Right lobe of liver (tissue), 6 donors: ENCODE measurements around the gene NPEPL1. TPM values are rescaled to one million over a fixed set of nuclear protein-coding genes. Genes with fewer than 3 reads are reported as not detected.

Experiments
- ATAC-seq, 4 donors: fragments of 200-7000 bp; cut with Tn5 transposase; one replicate each; pipeline ENCODE4 v1.9.1; 2020; ENCODE audit warnings: mild to moderate bottlenecking in 4 of 4, moderate library complexity in 4 of 4
- DNase-seq, 3 donors: peaks; one replicate each; pipeline ENCODE4 v3.0.0-alpha.2; 2020
- H3K27ac ChIP-seq, 3 donors: fragments of 200-600 bp; one replicate each; pipeline ENCODE4 v1.8.0; 2022
- H3K27me3 ChIP-seq, 2 donors: fragments of 200-600 bp; one replicate each; pipeline ENCODE4 v1.8.0; 2022
- H3K36me3 ChIP-seq, 4 donors: fragments of 200-600 bp; sonication (generic) in 1 of 4; one replicate each; pipeline versions ENCODE4 v1.5.1 to v1.8.0; 2017 to 2022; ENCODE audit warnings: control low read depth in 1 of 4
- H3K4me1 ChIP-seq, 4 donors: fragments of 200-600 bp; sonication (generic) in 1 of 4; one replicate each; pipeline versions ENCODE4 v1.5.1 to v1.8.0; 2017 to 2022; ENCODE audit warnings: control low read depth in 1 of 4
- H3K4me3 ChIP-seq, 3 donors: fragments of 200-600 bp; one replicate each; pipeline ENCODE4 v1.8.0; 2022
- H3K9me3 ChIP-seq, 4 donors: fragments of 200-600 bp; sonication (generic) in 1 of 4; one replicate each; pipeline versions ENCODE4 v1.5.1 to v1.8.0; 2017 to 2022; ENCODE audit warnings: control low read depth in 1 of 4
- POLR2A ChIP-seq: fragments of 450-650 bp; IDR thresholded peaks from one replicate; pipeline ENCODE4 v1.6.1; 2017; ENCODE audit warnings: antibody characterized with exemption, mild to moderate bottlenecking
- WGBS: methylation state at CpG from one replicate; pipeline ENCODE4 v1.1.6; 2018; ENCODE audit warnings: low coverage, low lambda C conversion rate; ENCODE audit not compliant: insufficient coverage; ENCODE audit errors: missing lambda C conversion rate; 5-methylcytosine and 5-hydroxymethylcytosine counted together
- intact Hi-C, 2 donors: fragments of 100-400 bp; cut with DNase I; formaldehyde crosslinking; loops; one replicate each; pipeline versions ENCODE4 v1.11.2 to v1.14.1; 2022
- total RNA-seq, 6 experiments: library from RNA; depleted of rRNA in 2 of 6; stranded (reverse); fragments of >200 nt in 2 of 6; fragmentation: NEBNext Ultra II Directional in 3 of 6; extraction: Animal tissue kit (Norgen Biotek cat#: 25700) in 3 of 6; gene quantifications; one replicate each; pipeline versions ENCODE4 v1.1.0 to v1.2.4, GENCODE V29; 2016 to 2023
- TF ChIP-seq, protein P1 (sequence below), 4 donors: fragments of 200-600 bp in 3 of 4; fragments of 450-650 bp in 1 of 4; IDR thresholded peaks; one replicate each; pipeline versions ENCODE4 v1.5.1 to v1.8.0; 2016 to 2022; ENCODE audit warnings: antibody characterized with exemption in 4 of 4, mild to moderate bottlenecking in 2 of 4
- donor health status: DM: no; HTN: yes; CAD: no.
- donor health status: DM: no; HTN: no; CAD: no.
- donor health status: DM: no; HTN: no; CAD: no.
- donor health status: DM: no; HTN: yes; CAD: no.
- donor health status: DM: no; HTN: yes; CAD: no.

The NPEPL1 gene
- total RNA-seq, 6 experiments from 2014 or later, result 7.7 to 13.9 (median 10.1) TPM

DNA sequence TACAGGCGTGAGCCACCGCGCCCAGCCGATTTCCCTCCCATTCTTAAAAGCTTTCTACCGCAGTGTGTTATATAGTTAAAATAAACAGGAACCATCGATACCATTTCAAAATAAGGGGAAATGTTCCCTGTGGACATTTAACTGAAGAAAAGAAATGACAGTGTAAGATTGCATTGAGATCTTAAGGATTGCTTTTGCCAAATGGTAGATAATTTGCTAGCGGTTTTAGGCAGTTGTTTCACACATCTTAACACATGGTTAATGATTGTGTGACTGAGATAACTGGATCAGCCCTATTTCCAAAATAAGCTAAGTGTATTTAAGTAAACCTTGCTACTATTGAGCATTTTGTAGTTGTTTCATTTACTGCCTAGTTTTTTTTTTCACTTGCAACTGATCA lies 25.9 kb upstream of the NPEPL1 start:
- Histone ChIP-seq H3K27ac (no peak overlapping the region), H3K27me3 (no peaks in the 10 kb centered on the region), H3K4me3 (no peak overlapping the region), H3K9me3 (no peaks in the 10 kb centered on the region), H3K36me3 (peaks cover 2 to 39% (median 8%) of the 10 kb centered on the region in 4 donors), H3K4me1 (no peaks in the 10 kb centered on the region)
- no peak for DNase-seq
- intact Hi-C loops, result no loop called here
- WGBS, result 83% methylated on average over 7 of the region's 7 CpGs
- ATAC-seq, result no peak
- TF ChIP-seq, protein P1, sequence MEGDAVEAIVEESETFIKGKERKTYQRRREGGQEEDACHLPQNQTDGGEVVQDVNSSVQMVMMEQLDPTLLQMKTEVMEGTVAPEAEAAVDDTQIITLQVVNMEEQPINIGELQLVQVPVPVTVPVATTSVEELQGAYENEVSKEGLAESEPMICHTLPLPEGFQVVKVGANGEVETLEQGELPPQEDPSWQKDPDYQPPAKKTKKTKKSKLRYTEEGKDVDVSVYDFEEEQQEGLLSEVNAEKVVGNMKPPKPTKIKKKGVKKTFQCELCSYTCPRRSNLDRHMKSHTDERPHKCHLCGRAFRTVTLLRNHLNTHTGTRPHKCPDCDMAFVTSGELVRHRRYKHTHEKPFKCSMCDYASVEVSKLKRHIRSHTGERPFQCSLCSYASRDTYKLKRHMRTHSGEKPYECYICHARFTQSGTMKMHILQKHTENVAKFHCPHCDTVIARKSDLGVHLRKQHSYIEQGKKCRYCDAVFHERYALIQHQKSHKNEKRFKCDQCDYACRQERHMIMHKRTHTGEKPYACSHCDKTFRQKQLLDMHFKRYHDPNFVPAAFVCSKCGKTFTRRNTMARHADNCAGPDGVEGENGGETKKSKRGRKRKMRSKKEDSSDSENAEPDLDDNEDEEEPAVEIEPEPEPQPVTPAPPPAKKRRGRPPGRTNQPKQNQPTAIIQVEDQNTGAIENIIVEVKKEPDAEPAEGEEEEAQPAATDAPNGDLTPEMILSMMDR (IDR thresholded peaks at IDR 0.05), result no peak
- TF ChIP-seq POLR2A, result no peak

DNA sequence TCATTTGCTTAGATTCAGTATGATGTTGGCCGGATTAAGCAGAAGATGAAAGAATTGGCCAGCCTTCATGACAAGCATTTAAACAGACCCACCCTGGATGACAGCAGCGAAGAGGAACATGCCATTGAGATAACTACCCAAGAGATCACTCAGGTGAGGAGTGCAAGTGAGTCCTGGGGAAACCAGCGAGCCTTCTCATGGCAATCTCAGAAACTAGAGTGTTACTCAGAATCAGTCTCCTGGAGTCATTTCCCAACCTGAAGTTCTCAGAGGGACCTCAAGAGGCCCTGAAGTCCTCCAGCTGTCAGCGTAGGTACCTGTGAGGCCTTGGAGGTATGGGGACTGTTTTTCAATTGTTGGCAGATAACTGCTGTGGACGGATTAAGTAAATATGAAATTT lies 24.6 kb upstream of the NPEPL1 start:
- no peaks in the 10 kb centered on the region for H3K4me1 ChIP-seq
- no peak for TF ChIP-seq POLR2A
- TF ChIP-seq, protein P1 (IDR thresholded peaks at IDR 0.05), result no peak
- DNase-seq (no peak), ATAC-seq (no peak)
- H3K4me3 ChIP-seq, result no peak overlapping the region
- 92% methylated on average over 5 of the region's 5 CpGs for WGBS
- H3K9me3 ChIP-seq, result no peaks in the 10 kb centered on the region
- intact Hi-C loops, result no loop called here
- no peak overlapping the region for H3K27ac ChIP-seq
- peaks cover 3 to 43% (median 9%) of the 10 kb centered on the region in 4 donors for H3K36me3 ChIP-seq
- H3K27me3 ChIP-seq, result no peaks in the 10 kb centered on the region

DNA sequence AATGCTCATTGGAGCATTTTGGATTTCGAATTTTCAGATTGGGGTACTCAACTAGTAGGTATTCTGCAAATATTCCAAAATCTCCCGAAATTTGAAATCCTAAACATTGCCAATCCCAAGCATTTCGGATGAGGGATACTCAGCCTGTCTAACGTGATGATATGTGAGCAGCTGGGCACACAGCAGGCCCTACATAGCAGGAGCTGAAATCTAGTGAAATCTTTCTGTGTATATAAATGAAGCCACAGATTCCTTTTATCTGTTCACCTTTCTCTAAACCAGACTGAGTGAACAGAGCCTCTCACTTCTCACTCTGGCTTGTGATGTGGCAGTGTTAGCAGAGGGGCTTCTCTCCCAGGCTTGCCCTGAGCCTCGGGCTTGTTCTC lies 23.7 kb upstream of the NPEPL1 start:
- H3K36me3 ChIP-seq, result peaks cover 6 to 52% (median 13%) of the 10 kb centered on the region in 4 donors
- H3K9me3 ChIP-seq, result no peaks in the 10 kb centered on the region
- no peaks in the 10 kb centered on the region for H3K4me1 ChIP-seq
- DNase-seq (no peak), ATAC-seq (no peak)
- TF ChIP-seq, protein P1 (IDR thresholded peaks at IDR 0.05), result no peak
- TF ChIP-seq POLR2A, result no peak
- no peak overlapping the region for H3K27ac ChIP-seq
- H3K27me3 ChIP-seq, result no peaks in the 10 kb centered on the region
- 91% methylated on average over 5 of the region's 5 CpGs for WGBS
- no peak overlapping the region for H3K4me3 ChIP-seq
- intact Hi-C loops, result no loop called here

DNA sequence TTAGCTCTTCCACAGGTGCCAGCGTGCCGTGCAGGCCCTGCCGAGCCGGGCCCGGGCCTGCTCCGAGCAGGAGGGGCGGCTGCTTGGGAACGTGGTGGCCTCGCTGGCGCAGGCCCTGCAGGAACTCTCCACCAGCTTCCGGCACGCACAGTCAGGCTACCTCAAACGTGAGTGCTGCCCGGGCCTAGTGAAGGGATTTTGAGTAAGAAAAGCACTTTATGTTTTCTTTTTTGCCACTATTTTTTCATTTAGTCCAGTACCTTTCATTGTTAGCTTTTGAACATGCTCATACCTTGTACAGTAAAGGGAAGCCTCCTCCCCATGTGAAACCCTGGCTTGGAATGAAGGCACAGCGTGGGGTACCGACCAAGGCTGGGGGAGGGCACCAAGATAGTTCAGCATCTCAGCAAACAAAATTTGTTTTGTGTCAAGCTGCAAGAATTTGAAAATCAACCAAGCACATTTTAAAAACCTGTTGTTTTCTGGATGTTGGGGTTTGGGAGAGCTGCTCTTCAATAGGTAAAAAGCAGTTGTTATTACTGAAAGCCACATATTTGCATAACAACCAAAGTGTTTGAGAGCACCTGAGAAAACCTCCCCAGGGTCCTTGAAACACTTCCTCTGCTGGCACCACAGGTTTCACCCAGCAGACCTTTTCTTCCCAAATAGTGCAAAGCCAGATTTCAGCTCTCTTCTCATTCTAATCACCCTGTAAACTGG lies 23.2 kb upstream of the NPEPL1 start:
- no peak for DNase-seq
- Histone ChIP-seq H3K27me3 (no peaks in the 10 kb centered on the region), H3K36me3 (peaks cover 6 to 58% (median 14%) of the 10 kb centered on the region in 4 donors), H3K27ac (no peak overlapping the region), H3K9me3 (no peaks in the 10 kb centered on the region), H3K4me1 (no peaks in the 10 kb centered on the region), H3K4me3 (no peak overlapping the region)
- WGBS, result 83% methylated on average over 10 of the region's 16 CpGs
- intact Hi-C loops, result no loop called here
- TF ChIP-seq, protein P1 (IDR thresholded peaks at IDR 0.05), result no peak
- TF ChIP-seq POLR2A, result no peak
- ATAC-seq, result no peak
